Measurements from ENCODE around the gene RNF13.
"Not testable (repeated sequence)": the region's sequence is repeated elsewhere in the genome, so short reads cannot be mapped to it uniquely, and the experiment has no call there.

RNF13 gene

DNA sequence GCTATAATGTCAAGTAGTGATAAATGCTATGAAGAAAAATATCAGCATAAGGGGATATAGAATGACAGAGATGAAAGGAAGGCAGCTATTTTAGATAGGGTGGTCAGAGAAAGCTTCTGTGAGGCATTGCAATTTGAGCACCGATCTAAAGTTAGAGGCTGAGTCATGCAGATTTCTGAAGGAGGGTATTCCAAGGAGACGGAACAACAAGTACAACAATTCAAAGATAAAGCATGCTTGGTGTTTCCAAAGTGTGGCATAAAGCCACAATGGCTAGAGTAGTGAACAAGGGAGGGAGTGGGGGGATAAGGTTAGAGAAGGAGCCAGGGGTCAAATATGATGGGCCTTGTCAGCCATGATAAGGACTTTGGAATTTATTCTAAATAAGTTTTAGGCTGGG, 85.8 kb downstream of the RNF13 start:
- no peak for DNase-seq (ENCODE audit: low read depth in 2 of 2)

DNA sequence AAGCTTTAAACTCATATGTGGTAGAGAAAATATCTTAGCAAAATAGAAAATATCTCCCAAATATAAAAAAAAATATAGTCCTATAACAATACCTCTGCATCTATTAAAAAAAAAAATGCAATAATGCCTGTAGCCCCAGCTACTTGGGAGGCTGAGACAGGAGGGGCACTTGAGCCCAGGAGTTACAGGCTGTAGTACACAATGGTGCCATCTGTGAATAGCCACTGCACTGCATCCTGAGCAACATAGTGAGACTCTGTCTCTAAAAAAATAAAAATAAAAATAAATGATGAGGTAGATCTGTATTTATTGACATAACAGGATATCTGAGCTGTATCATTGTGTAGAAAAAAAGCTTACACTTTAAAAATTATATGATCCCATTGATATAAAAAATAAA, 87.3 kb downstream of the RNF13 start:
- no peak for DNase-seq (ENCODE audit: low read depth in 2 of 2)

DNA sequence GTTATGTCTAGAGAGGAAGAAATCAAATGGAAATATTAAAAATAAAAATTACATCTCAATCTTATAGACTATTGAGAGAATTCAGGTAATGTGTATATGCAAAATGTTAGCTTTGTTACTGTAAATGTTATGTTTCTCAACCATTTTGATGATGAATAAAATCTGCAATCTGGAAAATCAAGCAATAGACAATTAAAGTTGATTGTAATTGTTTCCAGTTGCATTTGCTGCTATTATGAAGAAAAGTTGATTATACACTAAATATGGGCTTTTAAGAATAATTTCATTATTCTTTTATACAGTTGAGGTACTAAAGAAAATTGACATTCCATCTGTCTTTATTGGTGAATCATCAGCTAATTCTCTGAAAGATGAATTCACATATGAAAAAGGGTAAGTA, 88.8 kb downstream of the RNF13 start:
- no peak for DNase-seq (ENCODE audit: low read depth in 2 of 2)

DNA sequence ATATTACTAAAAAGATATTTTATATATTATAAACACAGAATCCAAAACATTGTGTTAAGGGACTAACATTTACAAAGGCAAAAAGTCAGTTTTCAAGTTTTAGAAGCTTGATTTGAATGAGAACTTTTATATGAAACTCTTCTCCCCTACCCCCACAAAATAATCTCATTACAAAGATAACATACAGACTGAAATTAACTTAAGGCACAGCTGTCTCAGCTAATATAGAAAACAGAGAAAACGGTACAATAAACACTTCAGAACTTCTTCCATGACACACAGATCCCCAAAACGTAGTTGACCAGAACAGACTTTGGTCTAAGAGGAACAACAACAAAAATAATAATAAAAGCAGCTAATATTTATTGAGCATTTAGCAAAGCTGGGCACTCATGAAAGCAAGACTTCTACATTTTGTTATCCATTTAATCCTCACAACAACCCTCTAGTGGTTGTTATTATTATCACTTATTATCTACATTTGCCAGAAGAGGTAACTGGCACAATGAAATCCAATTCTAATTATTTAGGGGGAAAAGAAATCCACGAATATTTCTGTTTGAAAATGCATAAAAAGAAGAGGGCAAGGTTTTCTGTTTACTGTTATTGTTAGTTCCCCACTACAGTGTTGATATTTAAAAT, 89.6 kb downstream of the RNF13 start:
- DNase-seq (ENCODE audit: low read depth in 2 of 2): no peak

DNA sequence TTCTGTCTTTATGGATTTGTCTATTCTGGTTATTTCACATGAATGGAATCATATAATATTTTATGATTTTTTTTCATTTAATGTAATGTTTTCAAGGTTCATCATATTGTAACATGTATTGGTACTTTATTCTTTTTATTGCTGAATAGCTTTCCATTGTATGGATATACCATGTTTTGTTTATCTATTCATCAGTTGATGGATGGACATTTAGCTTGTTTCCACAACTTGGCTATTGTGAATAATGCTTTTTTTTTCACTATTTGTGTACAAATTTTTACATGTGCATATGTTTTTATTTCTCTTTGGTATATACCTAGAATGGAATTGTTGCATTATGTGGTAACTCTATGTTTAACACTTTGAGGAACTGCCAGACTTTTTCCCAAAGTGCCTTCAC, 93.0 kb downstream of the RNF13 start:
- DNase-seq (ENCODE audit: low read depth in 2 of 2): no peak

DNA sequence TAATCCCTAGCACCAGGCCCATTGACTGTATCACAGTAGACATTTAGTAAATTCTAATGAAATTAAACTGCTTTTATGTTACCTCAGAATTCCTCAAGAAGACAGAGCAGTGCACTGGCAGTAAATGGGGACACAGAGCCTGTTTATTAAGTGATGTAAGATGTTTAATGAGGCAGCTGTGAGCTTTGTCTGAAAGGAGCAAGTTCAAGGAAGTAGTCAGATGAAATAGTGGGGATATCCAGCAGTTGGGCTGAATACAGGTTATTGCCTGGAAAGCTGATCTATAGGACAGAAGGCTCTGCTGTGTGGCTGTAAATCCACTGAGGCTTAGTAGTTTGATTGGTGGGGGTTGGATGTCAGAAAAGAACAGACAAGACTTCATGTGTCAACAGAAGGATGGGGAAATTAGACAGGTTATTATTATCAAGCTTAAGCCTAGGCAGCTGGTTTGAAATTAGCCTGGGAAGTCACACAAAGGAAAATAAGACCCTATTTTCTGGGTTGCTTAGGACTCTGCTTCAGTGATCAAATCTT, 95.5 kb downstream of the RNF13 start:
- no peak for DNase-seq (ENCODE audit: low read depth in 2 of 2)

DNA sequence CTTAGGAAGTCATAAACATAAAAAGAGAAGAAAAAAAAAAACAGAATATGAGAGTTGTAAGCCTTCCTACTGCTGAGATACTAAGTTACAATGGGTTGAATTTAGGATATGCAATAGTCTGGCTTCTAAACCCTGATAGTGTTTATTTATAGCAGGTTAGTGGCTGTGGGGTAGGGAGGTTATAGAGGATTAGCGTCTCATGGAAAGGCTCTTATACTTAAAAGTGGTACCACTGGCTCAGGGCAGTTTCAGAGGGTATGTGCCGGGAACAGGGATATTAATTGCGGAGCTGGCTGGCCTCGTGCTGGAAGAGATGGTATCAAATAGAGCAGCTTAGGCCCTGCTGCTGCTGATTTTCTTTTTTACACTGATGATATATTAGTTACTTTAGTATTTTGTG, 96.9 kb downstream of the RNF13 start:
- no peak for DNase-seq (ENCODE audit: low read depth in 2 of 2)

DNA sequence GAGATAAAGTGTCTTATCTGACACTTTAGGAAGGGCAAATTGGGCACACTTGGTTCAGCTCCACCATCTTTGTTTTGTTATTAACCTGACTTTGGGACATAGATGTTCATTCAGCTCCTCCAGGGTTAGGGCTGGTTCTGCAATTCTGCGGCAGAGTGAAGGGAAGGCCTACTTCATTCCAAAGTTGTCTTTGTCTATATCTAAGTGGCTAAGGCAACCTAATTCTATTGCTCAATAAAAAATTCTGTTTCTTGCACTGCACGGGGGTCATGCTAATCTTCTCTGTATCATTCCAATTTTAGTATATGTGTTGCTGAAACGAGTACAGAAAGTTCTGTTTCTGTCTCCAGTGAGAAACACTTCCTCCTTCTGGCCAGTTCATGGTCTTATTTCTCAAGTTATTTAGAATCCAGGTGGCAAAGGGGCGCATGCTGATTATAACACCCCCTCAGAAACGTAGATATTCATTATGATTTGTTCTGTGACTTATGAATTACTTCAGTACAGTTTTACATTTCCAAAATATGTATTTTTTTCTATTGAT, 104.2 kb downstream of the RNF13 start:
- no peak for DNase-seq (ENCODE audit: low read depth in 2 of 2)

DNA sequence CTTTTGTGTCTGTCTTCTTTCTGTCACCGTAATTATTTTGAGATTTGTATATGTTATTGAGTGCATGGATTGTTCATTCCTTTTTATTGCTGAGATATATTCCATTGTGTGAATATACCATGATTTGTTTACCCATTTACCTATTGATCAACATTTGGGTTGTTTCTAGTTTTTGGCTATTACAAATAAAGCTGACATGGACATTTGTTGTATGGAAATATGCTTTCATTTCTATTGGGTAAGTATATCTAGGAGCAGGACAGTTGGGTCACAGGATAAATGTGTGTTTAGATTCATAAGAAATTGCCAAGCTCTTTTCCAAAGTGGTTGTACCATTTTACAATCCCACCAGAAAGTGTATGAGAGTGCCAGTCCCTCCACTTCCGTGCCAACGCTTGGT, 106.5 kb downstream of the RNF13 start:
- no peak for DNase-seq (ENCODE audit: low read depth in 2 of 2)

DNA sequence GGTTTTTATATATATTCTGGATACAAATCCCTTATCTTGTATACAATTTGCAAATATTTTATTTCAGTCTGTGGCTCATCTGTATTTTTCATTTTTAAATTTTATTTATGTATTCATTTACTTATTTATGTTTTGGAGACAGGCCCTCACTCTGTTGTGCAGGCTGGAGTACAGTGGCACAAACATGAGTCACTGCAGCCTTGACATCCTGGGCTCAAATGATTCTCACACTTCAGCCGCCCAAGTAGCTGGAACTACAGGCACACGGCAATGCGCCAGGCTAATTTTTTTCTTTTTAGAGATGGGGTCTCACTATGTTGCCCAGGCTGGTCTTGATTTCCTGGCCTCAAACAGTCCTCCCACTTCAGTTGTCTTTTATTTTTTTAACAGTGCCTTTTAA, 107.1 kb downstream of the RNF13 start:
- no peak for DNase-seq (ENCODE audit: low read depth in 2 of 2)

DNA sequence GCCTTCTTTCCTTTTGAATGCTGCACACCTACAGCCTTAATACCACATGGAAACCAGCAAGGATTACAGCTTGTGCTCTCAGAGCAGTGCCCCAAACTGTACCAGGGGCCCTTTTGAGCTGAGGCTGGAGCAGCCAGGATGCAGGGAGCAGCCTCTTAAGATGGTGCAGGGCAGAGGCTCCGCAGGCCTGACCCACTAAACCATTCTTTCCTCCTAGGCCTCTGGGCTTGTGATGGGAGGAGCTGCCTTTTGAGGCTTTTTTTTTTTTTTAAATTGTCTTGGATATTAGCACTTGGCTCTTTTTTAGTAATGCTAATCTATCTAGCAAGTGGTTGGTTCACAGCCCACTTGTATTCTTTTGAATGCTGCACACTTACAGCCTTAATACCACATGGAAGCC, 120.0 kb downstream of the RNF13 start:
- no peak for DNase-seq (ENCODE audit: low read depth in 2 of 2)

DNA sequence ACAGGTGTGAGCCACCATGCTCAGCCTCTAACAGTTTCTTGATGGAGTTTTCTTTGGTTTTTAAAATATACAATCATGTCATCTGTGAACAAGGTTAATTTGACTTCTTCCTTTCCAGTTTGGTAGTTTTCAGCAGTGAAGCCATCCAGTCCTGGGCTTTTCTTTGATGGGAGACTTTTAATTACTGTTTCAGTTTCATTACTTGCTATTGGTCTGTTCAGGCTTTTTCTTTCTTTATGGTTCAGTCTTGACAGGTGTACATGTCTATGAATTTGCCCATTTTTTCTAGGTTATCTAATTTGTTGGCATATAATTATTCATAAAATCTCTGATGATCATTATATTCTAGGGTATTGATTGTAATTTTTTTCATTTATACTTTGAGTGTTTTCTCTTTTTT, 120.8 kb downstream of the RNF13 start:
- no peak for DNase-seq (ENCODE audit: low read depth in 2 of 2)

DNA sequence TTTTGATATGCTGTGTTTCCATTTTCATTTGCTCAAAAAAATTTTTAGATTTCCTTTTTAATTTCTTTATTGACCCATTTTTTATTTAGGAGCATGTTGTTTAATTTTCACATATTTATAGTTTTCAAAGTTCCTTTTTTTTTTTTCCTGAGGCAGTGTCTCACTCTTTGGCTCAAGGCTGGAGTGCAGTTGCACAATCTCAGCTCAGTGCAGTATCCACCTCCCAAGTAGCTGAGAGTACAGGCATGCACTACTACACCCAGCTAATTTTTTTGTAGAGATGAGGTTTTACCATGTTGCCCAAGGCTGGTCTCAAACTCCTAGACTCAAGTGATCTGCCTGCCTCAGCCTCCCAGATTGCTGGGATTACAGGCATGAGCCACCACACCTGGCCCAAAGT, 121.5 kb downstream of the RNF13 start:
- no peak for DNase-seq (ENCODE audit: low read depth in 2 of 2)

DNA sequence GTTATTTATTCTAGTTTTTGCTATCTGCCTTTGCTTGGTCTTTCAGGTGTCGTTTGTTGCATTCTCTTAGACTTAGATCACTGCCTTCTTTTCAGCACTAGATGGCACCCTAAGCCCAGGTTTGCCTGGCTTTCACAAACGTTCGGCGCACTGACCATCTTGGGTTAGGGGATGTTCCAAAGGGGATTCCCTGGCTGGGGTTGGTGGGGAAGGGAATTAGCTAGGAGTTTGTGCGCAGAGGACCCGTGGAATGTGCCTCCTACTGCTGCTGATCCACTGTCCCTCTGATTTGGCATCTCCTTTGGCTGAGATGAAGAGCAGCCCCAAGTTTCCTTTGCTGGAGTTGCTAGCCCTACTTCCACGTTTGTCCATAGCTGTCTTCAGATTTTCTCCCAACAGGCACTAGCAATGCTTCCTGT, 123.8 kb downstream of the RNF13 start:
- peak in 1 of 2 experiments; percentile 1 for DNase-seq (ENCODE audit: low read depth in 2 of 2)

DNA sequence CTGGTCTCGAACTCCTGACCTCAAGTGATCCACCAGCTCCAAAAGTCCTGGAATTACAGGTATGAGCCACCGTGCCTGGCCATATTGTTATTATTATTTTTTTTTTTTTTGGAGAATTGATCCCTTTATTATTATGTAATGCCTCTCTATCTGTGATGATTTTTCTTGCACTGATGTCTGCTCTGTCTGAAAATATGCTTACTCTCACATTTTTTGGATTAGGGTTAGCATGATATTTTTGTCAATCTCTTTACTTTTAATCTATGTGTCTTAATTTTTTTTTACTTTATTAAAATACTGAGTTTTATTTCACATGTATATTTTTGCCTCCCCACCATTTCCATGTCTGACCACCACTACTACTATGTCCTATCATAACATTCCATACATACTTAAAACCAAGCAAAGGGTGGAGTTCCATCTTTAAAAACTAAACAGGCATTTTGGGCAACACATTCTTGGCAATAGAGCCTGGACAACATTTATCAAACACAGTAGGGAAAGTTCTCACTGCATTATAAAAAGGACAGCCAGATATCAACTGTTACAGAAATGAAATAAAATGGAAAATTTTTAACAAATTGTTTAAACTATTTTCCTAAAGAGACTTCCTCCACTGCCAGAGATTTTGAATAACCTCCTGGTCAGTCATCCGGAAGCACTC, 125.5 kb downstream of the RNF13 start:
- DNase-seq (ENCODE audit: low read depth in 2 of 2): not testable (repeated sequence)

DNA sequence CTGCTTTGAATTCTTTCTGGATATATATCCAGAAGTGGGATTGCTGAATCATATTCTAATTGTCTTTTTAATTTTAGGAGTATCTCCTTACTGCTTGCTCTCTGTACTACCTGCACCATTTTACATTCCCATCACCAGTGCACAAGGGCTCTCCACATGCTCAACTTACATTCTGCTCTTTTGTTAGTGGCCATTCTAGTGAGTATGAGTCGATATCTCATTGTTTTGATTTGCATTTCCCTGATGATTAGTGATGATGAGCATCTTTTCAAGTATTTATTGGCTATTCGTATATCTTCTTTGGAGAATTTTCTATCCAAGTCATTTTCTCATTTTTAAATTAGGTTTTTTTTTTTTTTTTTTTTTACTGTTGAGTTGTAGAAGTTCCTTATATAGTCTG, 128.2 kb downstream of the RNF13 start:
- DNase-seq (ENCODE audit: low read depth in 2 of 2): no peak

DNA sequence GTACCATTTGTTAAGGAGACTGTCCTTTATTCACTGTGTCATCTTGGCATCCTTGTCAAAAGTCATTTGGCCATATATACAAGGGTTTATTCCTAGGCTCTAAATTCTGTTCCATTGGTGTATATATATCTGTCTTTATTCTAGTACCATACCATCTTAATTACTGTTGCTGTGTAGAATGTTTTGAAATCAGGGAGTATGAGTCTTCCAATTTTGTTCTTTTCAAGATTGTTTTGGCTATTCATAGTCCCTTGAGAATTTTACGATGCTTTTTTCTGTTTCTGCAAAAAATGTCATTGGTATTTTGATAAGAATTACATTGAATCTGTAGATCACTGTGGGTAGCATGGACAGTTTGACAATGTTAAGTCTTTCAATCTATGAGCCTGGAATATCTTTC, 128.9 kb downstream of the RNF13 start:
- DNase-seq (ENCODE audit: low read depth in 2 of 2): no peak

DNA sequence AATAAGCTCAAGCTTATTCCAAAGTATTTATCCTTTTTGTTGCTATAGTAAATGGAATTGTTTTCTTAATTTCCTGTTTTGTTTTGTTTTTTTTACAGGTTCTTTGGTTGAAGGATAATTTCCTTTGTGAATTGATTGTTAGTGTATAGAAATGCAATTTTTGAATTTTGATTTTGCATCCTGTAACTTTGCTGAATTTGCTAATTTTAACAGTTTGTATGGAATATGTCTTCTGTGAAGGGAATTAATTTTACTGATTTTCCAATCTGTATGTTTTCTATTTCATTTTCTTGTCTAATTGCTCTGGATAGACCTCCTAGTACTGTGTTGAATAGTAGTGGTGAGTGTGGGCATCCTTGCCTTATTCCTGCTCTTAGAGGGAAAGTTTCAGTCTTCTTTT, 129.4 kb downstream of the RNF13 start:
- DNase-seq (ENCODE audit: low read depth in 2 of 2): no peak

DNA sequence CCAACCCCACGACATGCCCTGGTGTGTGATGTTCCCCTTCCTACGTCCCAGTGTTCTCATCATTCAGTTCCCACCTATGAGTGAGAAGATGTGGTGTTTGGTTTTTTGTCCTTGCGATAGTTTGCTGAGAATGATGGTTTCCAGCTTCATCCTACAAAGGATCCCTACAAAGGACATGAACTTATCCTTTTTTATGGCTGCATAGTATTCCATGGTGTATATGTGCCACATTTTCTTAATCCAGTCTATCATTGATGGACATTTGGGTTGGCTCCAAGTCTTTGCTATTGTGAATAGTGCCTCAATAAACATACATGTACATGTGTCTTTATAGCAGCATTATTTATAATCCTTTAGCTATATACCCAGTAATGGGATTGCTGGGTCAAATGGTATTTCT, 131.0 kb downstream of the RNF13 start:
- DNase-seq (ENCODE audit: low read depth in 2 of 2): not testable (repeated sequence)

DNA sequence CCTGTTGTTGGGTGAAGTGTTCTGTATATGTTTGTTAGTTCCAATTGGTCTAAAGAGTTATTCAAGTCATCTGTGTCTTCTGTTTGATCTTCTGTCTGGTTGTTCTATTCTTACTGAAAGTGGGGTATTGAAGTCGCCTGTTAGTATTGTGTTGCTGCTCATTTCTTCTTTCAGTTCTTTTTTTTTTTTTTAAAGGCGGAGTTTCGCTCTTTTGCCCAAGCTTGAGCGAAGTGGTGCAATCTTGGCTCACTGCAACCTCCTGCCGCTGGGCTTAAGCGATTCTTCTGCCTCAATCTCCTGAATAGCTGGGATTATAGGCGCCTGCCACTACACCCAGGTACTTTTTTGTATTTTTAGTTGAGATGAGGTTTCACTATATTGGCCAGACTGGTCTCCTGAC, 134.2 kb downstream of the RNF13 start:
- no peak for DNase-seq (ENCODE audit: low read depth in 2 of 2)

DNA sequence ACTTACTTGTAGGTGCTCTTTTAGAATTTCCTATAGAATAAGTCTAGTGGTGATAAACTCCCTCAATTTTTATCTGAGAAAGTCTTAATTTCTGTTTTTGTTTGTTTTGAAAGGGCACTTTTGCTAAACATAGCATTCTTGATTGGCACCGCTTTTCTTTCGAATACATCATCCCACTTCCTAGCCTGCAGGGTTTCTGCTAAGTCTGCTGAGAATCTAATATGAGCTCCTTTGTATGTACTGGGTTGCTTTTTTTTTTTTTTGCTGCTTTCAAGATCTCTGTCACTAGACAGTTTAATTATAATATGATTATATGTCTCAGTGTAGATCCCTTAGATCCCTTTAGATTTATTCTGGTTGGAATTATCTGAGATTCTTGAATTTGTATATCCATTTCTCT, 136.2 kb downstream of the RNF13 start:
- DNase-seq (ENCODE audit: low read depth in 2 of 2): no peak

DNA sequence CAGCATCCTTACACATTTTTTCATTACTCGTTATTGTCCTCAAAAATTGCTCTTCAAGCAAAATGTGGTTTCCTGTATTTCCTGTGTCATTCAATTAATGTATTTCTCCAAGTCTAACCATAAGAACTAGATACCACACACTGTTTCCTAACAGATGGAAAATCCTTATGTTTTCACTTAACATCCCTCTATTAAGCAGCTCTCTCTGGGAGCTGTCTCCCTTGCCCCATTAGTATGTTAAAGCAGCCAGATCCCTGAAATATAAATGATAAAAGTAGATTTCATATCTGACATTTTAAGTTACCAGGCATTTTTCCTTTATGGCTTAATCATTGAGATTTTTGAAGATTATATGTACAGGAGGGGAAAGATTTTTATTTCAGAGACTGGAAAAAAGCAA, 141.8 kb downstream of the RNF13 start:
- DNase-seq (ENCODE audit: low read depth in 2 of 2): no peak

DNA sequence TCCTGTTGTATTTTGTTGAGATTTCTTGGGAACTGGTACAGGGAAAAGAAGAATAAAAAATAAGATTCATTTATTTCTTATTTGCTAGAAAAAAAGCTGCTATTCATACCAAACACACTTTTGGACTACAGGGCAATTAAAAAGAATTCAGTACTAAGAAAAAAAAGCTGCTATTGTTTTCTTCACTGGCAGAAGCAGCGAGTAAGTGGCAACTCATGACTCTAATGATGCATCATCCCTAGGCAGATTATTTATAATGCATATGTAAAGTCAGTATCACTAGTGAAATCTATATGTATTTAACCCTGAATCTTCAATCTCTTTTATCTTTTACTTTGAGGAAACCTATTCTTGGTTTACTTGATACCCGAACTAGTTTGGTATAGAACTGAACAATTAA, 142.4 kb downstream of the RNF13 start:
- DNase-seq (ENCODE audit: low read depth in 2 of 2): no peak
